ENCODE results near the gene EFCAB8. TPM values are rescaled to one million over a fixed set of nuclear protein-coding genes. Genes with fewer than 3 reads are reported as not detected.

EFCAB8 gene
- total RNA-seq, 1 experiment from 2014 or later: 0.09 TPM

- H4K91ac ChIP-seq (ENCODE audit: insufficient read length, low read depth, low read length): no peak overlapping the region
- no peaks in the 10 kb centered on the region for H3K79me2 ChIP-seq (ENCODE audit: insufficient read depth, low read length)
- no peak overlapping the region for H2BK5ac ChIP-seq (ENCODE audit: insufficient read length, low read length)
- DNase-seq: no peak
- no peaks in the 10 kb centered on the region for H4K20me1 ChIP-seq (ENCODE audit: control insufficient read depth, insufficient read depth, insufficient read length)
- no peak overlapping the region for H3K4me2 ChIP-seq (ENCODE audit: insufficient read depth, insufficient read length, low read length)
- H2AFZ ChIP-seq (ENCODE audit: low read length): no peak overlapping the region
- no peak overlapping the region for H2BK12ac ChIP-seq (ENCODE audit: insufficient read length, low read depth, low read length)
- no peaks in the 10 kb centered on the region for H3K36me3 Mint-ChIP-seq (ENCODE audit: insufficient read depth in 1 of 3, low read depth in 3 of 3)
- H3K9me3 Mint-ChIP-seq: no peaks in the 10 kb centered on the region; a peak in 1 of 5 replicates
- no peak overlapping the region for H3K4ac ChIP-seq (ENCODE audit: low read depth, low read length)
- no peak overlapping the region for H3T11ph ChIP-seq (ENCODE audit: low read length)
- 0 out of 4 replicates have a peak, but pooled peaks cover 0 to 2% of the 10 kb centered on the region in 2 experiments for H3K4me1 Mint-ChIP-seq
- H3K4me3 Mint-ChIP-seq: no peak overlapping the region
- H3K9ac ChIP-seq (ENCODE audit: extremely low read depth, insufficient read length, low read length): no peak overlapping the region
- no peak overlapping the region for H3K27ac ChIP-seq (ENCODE audit: insufficient read length, low read depth, low read length)
- no peaks in the 10 kb centered on the region for H3K23me2 ChIP-seq (ENCODE audit: insufficient read length, low read depth, low read length, poor library complexity, severe bottlenecking)
- no peak overlapping the region for H3K27ac Mint-ChIP-seq
- H2BK20ac ChIP-seq (ENCODE audit: low read depth, low read length, poor library complexity, severe bottlenecking): no peak overlapping the region
- H3K14ac ChIP-seq (ENCODE audit: insufficient read depth, low read length): no peak overlapping the region
- WGBS (ENCODE audit: extremely low coverage, insufficient read length, low lambda C conversion rate): no CpG with 5 or more reads among the region's 2 CpGs
- no peak overlapping the region for H3K18ac ChIP-seq (ENCODE audit: insufficient read length, low read depth, low read length)
- no peak overlapping the region for H2AK5ac ChIP-seq (ENCODE audit: insufficient read length, low read length)
- TF ChIP-seq, protein P1, sequence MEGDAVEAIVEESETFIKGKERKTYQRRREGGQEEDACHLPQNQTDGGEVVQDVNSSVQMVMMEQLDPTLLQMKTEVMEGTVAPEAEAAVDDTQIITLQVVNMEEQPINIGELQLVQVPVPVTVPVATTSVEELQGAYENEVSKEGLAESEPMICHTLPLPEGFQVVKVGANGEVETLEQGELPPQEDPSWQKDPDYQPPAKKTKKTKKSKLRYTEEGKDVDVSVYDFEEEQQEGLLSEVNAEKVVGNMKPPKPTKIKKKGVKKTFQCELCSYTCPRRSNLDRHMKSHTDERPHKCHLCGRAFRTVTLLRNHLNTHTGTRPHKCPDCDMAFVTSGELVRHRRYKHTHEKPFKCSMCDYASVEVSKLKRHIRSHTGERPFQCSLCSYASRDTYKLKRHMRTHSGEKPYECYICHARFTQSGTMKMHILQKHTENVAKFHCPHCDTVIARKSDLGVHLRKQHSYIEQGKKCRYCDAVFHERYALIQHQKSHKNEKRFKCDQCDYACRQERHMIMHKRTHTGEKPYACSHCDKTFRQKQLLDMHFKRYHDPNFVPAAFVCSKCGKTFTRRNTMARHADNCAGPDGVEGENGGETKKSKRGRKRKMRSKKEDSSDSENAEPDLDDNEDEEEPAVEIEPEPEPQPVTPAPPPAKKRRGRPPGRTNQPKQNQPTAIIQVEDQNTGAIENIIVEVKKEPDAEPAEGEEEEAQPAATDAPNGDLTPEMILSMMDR (conservative IDR thresholded peaks at IDR 0.05): no peak
- H4K5ac ChIP-seq (ENCODE audit: insufficient read length, low read depth, low read length): no peak overlapping the region
- no peak overlapping the region for H3K56ac ChIP-seq (ENCODE audit: insufficient read length, low read depth, low read length)
- H4K8ac ChIP-seq (replicated peaks; ENCODE audit: insufficient read length, low read depth, low read length): no peak overlapping the region
- H2BK15ac ChIP-seq (ENCODE audit: low read depth, low read length): no peak overlapping the region
- H3K27me3 Mint-ChIP-seq (ENCODE audit: low read depth): peaks cover 9% of the 10 kb centered on the region
- H2BK120ac ChIP-seq (ENCODE audit: low read depth, low read length, poor library complexity, severe bottlenecking): no peak overlapping the region
- no peaks in the 10 kb centered on the region for H3K79me1 ChIP-seq (ENCODE audit: insufficient read depth, low read depth, low read length, poor library complexity, severe bottlenecking)
- no peaks in the 10 kb centered on the region for H3K9me3 ChIP-seq (ENCODE audit: control insufficient read depth, low read depth, low read length)
- no peak overlapping the region for H3K23ac ChIP-seq (ENCODE audit: insufficient read length, low read depth, low read length)
- no peaks in the 10 kb centered on the region for H3K27me3 ChIP-seq (ENCODE audit: insufficient read depth, low read length)
- H3K4me1 ChIP-seq (ENCODE audit: insufficient read depth, low read length): no peaks in the 10 kb centered on the region
Measured at GRCh38 chr20:32997431-32997830, 138.7 kb downstream of the EFCAB8 start.

Measured in H9 (cell line).